Measurements from ENCODE around the gene IL20.

GRCh38 chr1:206824331-206824730 is 41.1 kb upstream of the IL20 start:
- no peak for TF ChIP-seq CTCF (tag by site-specific recombination; IDR thresholded peaks at IDR 0.05)
- TF ChIP-seq, protein P1, sequence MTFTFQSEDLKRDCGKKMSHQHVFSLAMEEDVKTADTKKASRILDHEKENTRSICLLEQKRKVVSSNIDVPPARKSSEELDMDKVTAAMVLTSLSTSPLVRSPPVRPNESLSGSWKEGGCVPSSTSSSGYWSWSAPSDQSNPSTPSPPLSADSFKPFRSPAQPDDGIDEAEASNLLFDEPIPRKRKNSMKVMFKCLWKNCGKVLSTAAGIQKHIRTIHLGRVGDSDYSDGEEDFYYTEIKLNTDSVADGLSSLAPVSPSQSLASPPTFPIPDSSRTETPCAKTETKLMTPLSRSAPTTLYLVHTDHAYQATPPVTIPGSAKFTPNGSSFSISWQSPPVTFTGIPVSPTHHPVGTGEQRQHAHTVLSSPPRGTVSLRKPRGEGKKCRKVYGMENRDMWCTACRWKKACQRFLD (tag by site-specific recombination; IDR thresholded peaks at IDR 0.05): no peak
- TF ChIP-seq ZNF600 (tag by site-specific recombination; IDR thresholded peaks at IDR 0.05): no peak
- no peak for TF ChIP-seq ZNF157 (tag by site-specific recombination; IDR thresholded peaks at IDR 0.05)
- TF ChIP-seq ZNF16 (tag by site-specific recombination; IDR thresholded peaks at IDR 0.05; ENCODE audit: low read depth): no peak
- TF ChIP-seq ZNF274 (IDR thresholded peaks at IDR 0.05; ENCODE audit: low read length): no peak
- no peak for TF ChIP-seq ZNF274 (tag by site-specific recombination; IDR thresholded peaks at IDR 0.05; ENCODE audit: borderline replicate concordance)
- no peak for TF ChIP-seq IKZF3 (tag by site-specific recombination; IDR thresholded peaks at IDR 0.05)
- TF ChIP-seq ZNF791 (tag by site-specific recombination; IDR thresholded peaks at IDR 0.05): no peak
- TF ChIP-seq ZNF510 (tag by site-specific recombination; IDR thresholded peaks at IDR 0.05; ENCODE audit: insufficient replicate concordance): no peak
- TF ChIP-seq MEIS1 (CRISPR knock-in tag; IDR thresholded peaks at IDR 0.05; ENCODE audit: borderline replicate concordance): no peak

Data from HEK293 (cell line).